ENCODE data around the gene CFC1. TPM values are rescaled to one million over a fixed set of nuclear protein-coding genes. Genes with fewer than 3 reads are reported as not detected.
"Not testable (repeated sequence)": the region's sequence is repeated elsewhere in the genome, so short reads cannot be mapped to it uniquely, and the experiment has no call there.

CFC1 gene
- total RNA-seq, 1 donor: not detected

- not testable (repeated sequence) for H3K4me1 ChIP-seq (ENCODE audit: insufficient read depth, low read length); H3K27me3 ChIP-seq (ENCODE audit: insufficient read depth, low read length); H3K9me3 ChIP-seq (ENCODE audit: low read depth, low read length); H3K4me3 ChIP-seq (ENCODE audit: low read length)
Measured at GRCh38 chr2:130592791-130593414, 6.5 kb downstream of the CFC1 start.

GRCh38 chr2:130590842-130591359 is 8.5 kb downstream of the CFC1 start:
- not testable (repeated sequence) for H3K4me1 ChIP-seq (ENCODE audit: insufficient read depth, low read length); H3K27me3 ChIP-seq (ENCODE audit: insufficient read depth, low read length); H3K9me3 ChIP-seq (ENCODE audit: low read depth, low read length); H3K4me3 ChIP-seq (ENCODE audit: low read length)

GRCh38 chr2:130590170-130590841 is 9.1 kb downstream of the CFC1 start:
- H3K9me3 ChIP-seq (ENCODE audit: low read depth, low read length); H3K4me3 ChIP-seq (ENCODE audit: low read length); H3K27me3 ChIP-seq (ENCODE audit: insufficient read depth, low read length); H3K4me1 ChIP-seq (ENCODE audit: insufficient read depth, low read length): not testable (repeated sequence)

GRCh38 chr2:130588688-130589458 is 10.5 kb downstream of the CFC1 start:
- H3K4me1 ChIP-seq (ENCODE audit: insufficient read depth, low read length); H3K4me3 ChIP-seq (ENCODE audit: low read length); H3K9me3 ChIP-seq (ENCODE audit: low read depth, low read length); H3K27me3 ChIP-seq (ENCODE audit: insufficient read depth, low read length): not testable (repeated sequence)

- not testable (repeated sequence) for H3K9me3 ChIP-seq (ENCODE audit: low read depth, low read length); H3K27me3 ChIP-seq (ENCODE audit: insufficient read depth, low read length); H3K4me1 ChIP-seq (ENCODE audit: insufficient read depth, low read length); H3K4me3 ChIP-seq (ENCODE audit: low read length)
Measured at GRCh38 chr2:130584726-130585125, 14.6 kb downstream of the CFC1 start.

GRCh38 chr2:130583582-130583981 is 15.8 kb downstream of the CFC1 start:
- not testable (repeated sequence) for H3K4me3 ChIP-seq (ENCODE audit: low read length); H3K9me3 ChIP-seq (ENCODE audit: low read depth, low read length); H3K27me3 ChIP-seq (ENCODE audit: insufficient read depth, low read length); H3K4me1 ChIP-seq (ENCODE audit: insufficient read depth, low read length)

GRCh38 chr2:130582970-130583369 is 16.4 kb downstream of the CFC1 start:
- H3K27me3 ChIP-seq (ENCODE audit: insufficient read depth, low read length); H3K4me3 ChIP-seq (ENCODE audit: low read length); H3K9me3 ChIP-seq (ENCODE audit: low read depth, low read length); H3K4me1 ChIP-seq (ENCODE audit: insufficient read depth, low read length): not testable (repeated sequence)

- not testable (repeated sequence) for H3K4me3 ChIP-seq (ENCODE audit: low read length); H3K27me3 ChIP-seq (ENCODE audit: insufficient read depth, low read length); H3K4me1 ChIP-seq (ENCODE audit: insufficient read depth, low read length); H3K9me3 ChIP-seq (ENCODE audit: low read depth, low read length)
Measured at GRCh38 chr2:130581491-130581890, 17.9 kb downstream of the CFC1 start.

- not testable (repeated sequence) for H3K9me3 ChIP-seq (ENCODE audit: low read depth, low read length); H3K27me3 ChIP-seq (ENCODE audit: insufficient read depth, low read length)
Measured at GRCh38 chr2:130579121-130579520, 20.3 kb downstream of the CFC1 start.

GRCh38 chr2:130577559-130577958 is 21.8 kb downstream of the CFC1 start:
- not testable (repeated sequence) for H3K27me3 ChIP-seq (ENCODE audit: insufficient read depth, low read length); H3K4me3 ChIP-seq (ENCODE audit: low read length); H3K9me3 ChIP-seq (ENCODE audit: low read depth, low read length); H3K4me1 ChIP-seq (ENCODE audit: insufficient read depth, low read length)

More at GRCh38 chr2:130579121-130579520, 20.3 kb downstream of the CFC1 start:
- H3K4me1 ChIP-seq (ENCODE audit: insufficient read depth, low read length); H3K4me3 ChIP-seq (ENCODE audit: low read length): not testable (repeated sequence)

GRCh38 chr2:130576209-130576784 is 23.1 kb downstream of the CFC1 start:
- H3K4me3 ChIP-seq (ENCODE audit: low read length); H3K9me3 ChIP-seq (ENCODE audit: low read depth, low read length); H3K27me3 ChIP-seq (ENCODE audit: insufficient read depth, low read length); H3K4me1 ChIP-seq (ENCODE audit: insufficient read depth, low read length): not testable (repeated sequence)

GRCh38 chr2:130574230-130574629 is 25.1 kb downstream of the CFC1 start:
- not testable (repeated sequence) for H3K9me3 ChIP-seq (ENCODE audit: low read depth, low read length); H3K4me3 ChIP-seq (ENCODE audit: low read length); H3K4me1 ChIP-seq (ENCODE audit: insufficient read depth, low read length); H3K27me3 ChIP-seq (ENCODE audit: insufficient read depth, low read length)

GRCh38 chr2:130571929-130572328 is 27.4 kb downstream of the CFC1 start:
- not testable (repeated sequence) for H3K4me3 ChIP-seq (ENCODE audit: low read length); H3K4me1 ChIP-seq (ENCODE audit: insufficient read depth, low read length); H3K9me3 ChIP-seq (ENCODE audit: low read depth, low read length); H3K27me3 ChIP-seq (ENCODE audit: insufficient read depth, low read length)

GRCh38 chr2:130566165-130566564 is 33.2 kb downstream of the CFC1 start:
- not testable (repeated sequence) for H3K27me3 ChIP-seq (ENCODE audit: insufficient read depth, low read length)

GRCh38 chr2:130556441-130556840 is 42.9 kb downstream of the CFC1 start:
- not testable (repeated sequence) for H3K27me3 ChIP-seq (ENCODE audit: insufficient read depth, low read length); H3K4me1 ChIP-seq (ENCODE audit: insufficient read depth, low read length); H3K4me3 ChIP-seq (ENCODE audit: low read length); H3K9me3 ChIP-seq (ENCODE audit: low read depth, low read length)

More at GRCh38 chr2:130566165-130566564, 33.2 kb downstream of the CFC1 start:
- not testable (repeated sequence) for H3K4me3 ChIP-seq (ENCODE audit: low read length); H3K9me3 ChIP-seq (ENCODE audit: low read depth, low read length); H3K4me1 ChIP-seq (ENCODE audit: insufficient read depth, low read length)
